Stomach (tissue), 4 donors: ENCODE results near the gene KRTAP9-4.

Experiments
- POLR2A ChIP-seq, 4 donors: fragments of 450-650 bp; IDR thresholded peaks; one replicate each; pipeline ENCODE4 v1.6.1; 2016; ENCODE audit warnings: antibody characterized with exemption in 4 of 4, control low read depth in 2 of 4, mild to moderate bottlenecking in 1 of 4, moderate library complexity in 1 of 4
- TF ChIP-seq, protein P1 (sequence below), 7 experiments: fragments of 450-650 bp in 4 of 7; fragments of 200-600 bp in 3 of 7; sonication (generic) in 3 of 7; IDR thresholded peaks; one replicate each; pipeline ENCODE4 v1.5.1; 2016 to 2019; ENCODE audit warnings: antibody characterized with exemption in 7 of 7, control low read depth in 2 of 7, mild to moderate bottlenecking in 1 of 7

DNA sequence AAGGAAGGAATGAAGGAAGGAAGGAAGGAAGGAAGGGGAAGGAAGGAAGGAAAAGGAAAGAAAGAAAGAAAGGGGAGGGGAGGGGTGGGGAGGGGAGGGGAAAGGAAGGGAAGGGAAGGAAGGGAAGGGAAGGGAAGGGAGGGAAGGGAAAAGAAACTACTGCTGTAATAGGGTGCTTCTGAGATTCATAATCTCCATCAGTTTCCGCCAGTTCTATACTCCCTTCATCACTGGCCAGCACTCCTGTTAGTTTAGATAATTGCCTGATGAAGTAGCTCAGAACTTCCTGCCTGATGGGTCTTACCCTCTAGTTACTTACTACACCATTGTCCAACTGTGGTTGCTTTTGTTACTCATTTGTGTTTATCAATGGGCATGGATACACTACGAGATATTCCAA, 13.7 kb downstream of the KRTAP9-4 start:
- no peak for TF ChIP-seq POLR2A (IDR thresholded peaks at IDR 0.05)
- TF ChIP-seq, protein P1, sequence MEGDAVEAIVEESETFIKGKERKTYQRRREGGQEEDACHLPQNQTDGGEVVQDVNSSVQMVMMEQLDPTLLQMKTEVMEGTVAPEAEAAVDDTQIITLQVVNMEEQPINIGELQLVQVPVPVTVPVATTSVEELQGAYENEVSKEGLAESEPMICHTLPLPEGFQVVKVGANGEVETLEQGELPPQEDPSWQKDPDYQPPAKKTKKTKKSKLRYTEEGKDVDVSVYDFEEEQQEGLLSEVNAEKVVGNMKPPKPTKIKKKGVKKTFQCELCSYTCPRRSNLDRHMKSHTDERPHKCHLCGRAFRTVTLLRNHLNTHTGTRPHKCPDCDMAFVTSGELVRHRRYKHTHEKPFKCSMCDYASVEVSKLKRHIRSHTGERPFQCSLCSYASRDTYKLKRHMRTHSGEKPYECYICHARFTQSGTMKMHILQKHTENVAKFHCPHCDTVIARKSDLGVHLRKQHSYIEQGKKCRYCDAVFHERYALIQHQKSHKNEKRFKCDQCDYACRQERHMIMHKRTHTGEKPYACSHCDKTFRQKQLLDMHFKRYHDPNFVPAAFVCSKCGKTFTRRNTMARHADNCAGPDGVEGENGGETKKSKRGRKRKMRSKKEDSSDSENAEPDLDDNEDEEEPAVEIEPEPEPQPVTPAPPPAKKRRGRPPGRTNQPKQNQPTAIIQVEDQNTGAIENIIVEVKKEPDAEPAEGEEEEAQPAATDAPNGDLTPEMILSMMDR (IDR thresholded peaks at IDR 0.05), result no peak
